ENCODE measurements around the gene OIT3.

DNA sequence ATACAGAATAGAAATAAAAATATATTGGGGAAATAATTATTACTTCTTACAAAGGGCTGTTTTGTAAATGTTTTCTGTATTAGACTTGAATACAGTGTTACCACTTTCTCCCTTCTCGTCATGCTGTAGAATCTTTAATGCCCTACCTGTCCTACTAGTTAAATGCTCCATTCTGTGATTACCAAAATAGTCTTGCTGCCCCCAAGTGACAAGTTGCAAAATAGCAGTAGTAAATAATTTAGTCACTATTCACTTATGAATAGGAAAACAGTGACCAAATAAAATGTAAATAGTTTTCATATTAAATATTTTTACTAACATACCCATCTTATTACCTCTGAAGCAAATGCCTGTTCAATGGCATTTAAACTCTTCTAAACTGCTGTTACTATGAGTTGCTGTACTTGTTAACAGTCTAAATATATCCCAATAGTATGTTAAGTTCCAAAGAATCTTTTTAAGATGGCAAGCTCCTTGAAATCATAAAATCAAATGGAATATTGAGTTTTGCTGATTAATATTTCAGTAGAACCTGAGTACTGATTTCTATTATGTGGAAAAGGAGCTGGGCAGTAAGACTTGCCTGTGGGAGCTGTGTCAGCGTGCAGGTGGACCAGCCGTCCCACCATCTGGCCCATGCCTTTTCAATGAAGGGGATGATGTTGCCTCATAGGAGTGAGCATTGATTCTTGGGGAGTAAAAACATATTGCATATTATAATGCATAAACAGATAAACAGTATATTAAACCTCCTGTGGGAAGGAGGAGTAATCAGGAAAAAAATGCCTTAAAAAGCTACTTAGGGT, 18.1 kb upstream of the OIT3 start:
- TF ChIP-seq CTCF (IDR thresholded peaks at IDR 0.05) (peak; percentile 41 to 52 (median 42)), POLR2A (IDR thresholded peaks at IDR 0.05) (no peak)
